Stimulated activated memory B cell treated with anti-CD40 and anti-IgM and Interleukin-4, amounts not matched to agents 10 μg/mL and 1 μg/mL and 100 μg/mL, for 72 hours (primary cell): ENCODE data around the gene DEFB128.
"Not testable (repeated sequence)": the region's sequence is repeated elsewhere in the genome, so short reads cannot be mapped to it uniquely, and the experiment has no call there.

Source experiments
- ATAC-seq: fragments of 150-1000 bp; cut with Tn5 transposase; 2 replicates; pipeline ENCODE4 v1.10.0; 2021
- H3K27ac Mint-ChIP-seq: one replicate; pipeline ENCODE4 v1.8.0; 2022; ENCODE audit warnings: mild to moderate bottlenecking, mixed read lengths
- H3K27me3 Mint-ChIP-seq: one replicate; pipeline ENCODE4 v1.8.0; 2022; ENCODE audit warnings: mixed read lengths
- H3K36me3 Mint-ChIP-seq: one replicate; pipeline ENCODE4 v1.8.0; 2022; ENCODE audit warnings: mixed read lengths
- H3K4me1 Mint-ChIP-seq: one replicate; pipeline ENCODE4 v1.8.0; 2022; ENCODE audit warnings: mixed read lengths
- H3K4me3 Mint-ChIP-seq: one replicate; pipeline ENCODE4 v1.8.0; 2022; ENCODE audit warnings: mild to moderate bottlenecking, moderate library complexity, mixed read lengths
- H3K9me3 Mint-ChIP-seq: one replicate; pipeline ENCODE4 v1.8.0; 2022; ENCODE audit warnings: mixed read lengths

DEFB128 gene

DNA sequence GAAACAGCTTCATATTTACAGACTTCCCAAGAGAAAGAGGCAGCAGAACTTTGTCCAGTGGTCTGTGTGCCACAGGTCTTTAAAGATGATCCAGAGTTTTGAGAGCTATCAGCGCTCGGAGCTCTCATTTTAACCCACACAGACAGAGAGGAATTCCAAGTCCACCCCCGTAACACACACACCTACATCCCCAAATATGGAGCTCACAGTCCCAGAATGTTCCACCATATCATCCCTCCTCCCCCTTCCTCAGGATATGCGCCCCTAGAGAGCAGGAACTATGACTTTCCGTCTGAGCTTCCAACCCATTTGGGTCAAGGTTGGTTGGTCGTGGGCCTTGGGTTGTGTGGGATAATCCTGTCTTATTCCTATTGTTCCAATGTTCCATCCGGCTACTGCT lies at the start of gene DEFB128:
TSS of gene DEFB128 (minus strand) at position 101 of the 400 bp plus-strand sequence. CDS start at position 13, 88 bp downstream.
- Mint-ChIP-seq H3K4me1 (no peaks in the 10 kb centered on the region), H3K36me3 (peaks cover 3% of the 10 kb centered on the region), H3K9me3 (peaks cover 10% of the 10 kb centered on the region), H3K27me3 (peaks cover 44% of the 10 kb centered on the region), H3K27ac (no peak within 1 kb of the TSS), H3K4me3 (no peak within 1 kb of the TSS)
- ATAC-seq, result no peak

DNA sequence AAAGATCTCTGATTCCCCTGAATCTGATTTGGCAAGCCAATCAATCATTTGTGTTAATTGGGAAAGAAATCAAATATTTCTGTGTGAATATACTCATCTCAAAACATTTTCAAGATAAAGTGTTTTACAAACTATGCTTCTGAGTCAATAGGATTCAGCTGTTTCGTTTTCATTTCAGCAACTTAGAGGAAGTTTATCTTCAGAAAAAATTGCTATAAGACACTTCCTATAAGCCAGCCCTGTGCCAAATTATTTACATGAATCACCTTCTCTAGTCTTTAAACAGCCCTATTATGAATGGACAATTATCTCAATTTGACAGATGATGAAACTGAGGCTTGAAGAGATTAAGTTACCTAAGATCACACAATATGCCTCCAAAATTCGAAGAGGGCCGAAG lies 48.4 kb upstream of the DEFB128 start:
- Mint-ChIP-seq H3K27ac (peak overlapping the region; percentile 77), H3K4me3 (peak overlapping the region; percentile 62), H3K4me1 (peaks cover 7% of the 10 kb centered on the region), H3K27me3 (no peaks in the 10 kb centered on the region), H3K36me3 (no peaks in the 10 kb centered on the region), H3K9me3 (no peaks in the 10 kb centered on the region)
- ATAC-seq, result peak; percentile 75

DNA sequence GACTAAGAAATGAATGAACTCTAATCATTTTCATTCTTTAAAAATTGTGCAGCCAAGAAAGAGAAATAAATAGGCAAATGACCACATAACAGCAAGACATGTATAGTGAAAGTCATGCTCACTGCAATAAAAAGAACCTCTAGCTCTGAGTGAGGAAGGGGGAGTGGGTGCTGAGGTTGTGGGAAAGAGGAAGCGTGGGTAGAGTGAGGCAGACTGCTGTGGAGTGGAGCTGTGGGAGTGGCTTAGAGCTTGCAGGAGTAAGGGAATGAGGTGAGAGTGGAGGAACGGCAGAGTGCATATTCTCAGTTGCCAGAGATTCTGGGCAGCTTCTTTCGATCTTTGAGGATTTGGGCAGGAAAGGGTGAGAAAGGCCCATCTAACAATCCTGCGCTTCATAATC lies 48.0 kb upstream of the DEFB128 start:
- no peaks in the 10 kb centered on the region for H3K9me3 Mint-ChIP-seq
- ATAC-seq, result peak; percentile 68

DNA sequence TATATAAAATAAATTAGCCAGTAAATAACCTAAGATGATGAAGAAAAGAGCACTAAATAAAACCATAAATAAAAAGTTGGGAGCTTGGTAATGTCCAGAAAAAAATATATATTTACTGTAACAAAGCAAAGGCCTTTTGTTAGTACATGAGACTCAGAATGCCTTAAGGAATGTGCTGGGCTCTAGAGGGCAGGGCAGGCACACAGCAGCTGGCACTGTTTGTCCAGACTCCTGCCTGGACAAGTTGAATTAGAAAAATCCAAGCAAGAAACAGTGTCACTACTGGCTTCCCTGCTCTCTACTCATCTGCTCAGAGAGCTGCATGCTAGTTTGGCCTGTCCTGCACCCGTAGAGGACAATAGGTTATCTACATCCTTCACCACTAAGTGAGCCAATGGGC lies 46.4 kb upstream of the DEFB128 start:
- H3K27me3 Mint-ChIP-seq, result no peaks in the 10 kb centered on the region
- H3K27ac Mint-ChIP-seq, result no peak overlapping the region

More for the DNA sequence above, 48.0 kb upstream of the DEFB128 start:
- H3K4me1 Mint-ChIP-seq, result peaks cover 7% of the 10 kb centered on the region
- H3K27ac Mint-ChIP-seq, result peak overlapping the region; percentile 77
- peak overlapping the region; percentile 62 for H3K4me3 Mint-ChIP-seq
- no peaks in the 10 kb centered on the region for H3K27me3 Mint-ChIP-seq
- H3K36me3 Mint-ChIP-seq, result no peaks in the 10 kb centered on the region

DNA sequence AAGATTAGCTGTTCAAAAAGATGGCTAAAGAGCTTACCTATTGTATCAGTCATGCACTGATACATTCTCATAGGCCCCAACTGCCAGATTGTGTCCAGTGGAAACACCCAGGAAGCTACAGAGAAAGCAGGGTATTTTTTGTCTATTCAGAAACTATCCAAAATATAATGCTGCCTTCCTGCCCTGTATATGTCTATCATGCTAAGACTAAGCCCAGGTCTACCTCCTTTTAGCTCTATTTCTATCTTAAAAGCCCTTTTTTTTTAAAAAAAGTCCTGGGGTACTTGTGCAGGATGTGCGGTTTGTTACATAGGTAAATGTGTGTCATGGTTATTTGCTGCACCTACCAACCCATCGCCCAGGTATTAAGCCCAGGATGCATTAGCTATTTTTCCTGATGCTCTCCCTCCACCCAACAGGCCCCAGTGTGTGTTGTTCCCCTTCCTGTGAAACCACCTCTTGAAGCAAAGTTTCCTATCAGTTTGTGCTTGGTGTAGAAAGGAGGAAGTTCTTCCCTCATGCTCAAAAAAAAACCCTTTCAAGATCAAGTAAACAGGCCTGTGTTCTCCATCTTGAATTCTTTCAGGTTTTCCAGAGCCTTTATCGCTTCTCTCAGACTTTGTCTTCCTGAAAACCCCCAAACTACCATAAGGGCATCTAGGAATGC lies 38.1 kb upstream of the DEFB128 start:
- no peak for ATAC-seq
- Mint-ChIP-seq H3K4me3 (no peak overlapping the region), H3K4me1 (peaks cover 21% of the 10 kb centered on the region), H3K27ac (peak overlapping the region; percentile 82), H3K9me3 (peaks cover 6% of the 10 kb centered on the region), H3K27me3 (no peaks in the 10 kb centered on the region), H3K36me3 (no peaks in the 10 kb centered on the region)

More for the DNA sequence above, 46.4 kb upstream of the DEFB128 start:
- H3K36me3 Mint-ChIP-seq, result no peaks in the 10 kb centered on the region
- peaks cover 2% of the 10 kb centered on the region for H3K9me3 Mint-ChIP-seq
- H3K4me1 Mint-ChIP-seq, result peaks cover 7% of the 10 kb centered on the region
- no peak overlapping the region for H3K4me3 Mint-ChIP-seq
- ATAC-seq, result no peak

DNA sequence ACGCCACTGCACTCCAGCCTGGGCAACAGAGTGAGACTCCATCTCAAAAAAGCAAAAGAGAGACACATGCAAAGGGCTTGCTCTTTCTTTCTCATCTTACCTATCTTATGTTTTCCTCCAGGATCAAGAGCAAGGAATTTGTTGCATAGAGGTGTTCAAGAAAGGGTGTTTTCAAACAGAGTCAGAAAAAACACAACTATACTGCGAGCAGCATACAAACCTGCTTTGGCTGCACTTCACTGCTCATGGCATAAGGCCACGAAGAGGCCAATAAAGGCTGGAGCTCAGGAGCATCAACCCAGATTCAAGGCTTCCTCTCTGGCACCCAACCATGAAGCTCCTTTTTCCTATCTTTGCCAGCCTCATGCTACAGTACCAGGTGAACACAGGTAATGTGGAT lies 37.4 kb upstream of the DEFB128 start, which contains the start of gene DEFB129:
TSS of gene DEFB129 (plus strand) at position 301 of the 400 bp plus-strand sequence. CDS start at position 332, 31 bp downstream.
- Mint-ChIP-seq H3K4me3 (no peak within 1 kb of the TSS), H3K4me1 (peaks cover 21% of the 10 kb centered on the region), H3K9me3 (peaks cover 4% of the 10 kb centered on the region), H3K36me3 (no peaks in the 10 kb centered on the region), H3K27ac (peak within 1 kb of the TSS; percentile 82), H3K27me3 (no peaks in the 10 kb centered on the region)
- no peak for ATAC-seq

DNA sequence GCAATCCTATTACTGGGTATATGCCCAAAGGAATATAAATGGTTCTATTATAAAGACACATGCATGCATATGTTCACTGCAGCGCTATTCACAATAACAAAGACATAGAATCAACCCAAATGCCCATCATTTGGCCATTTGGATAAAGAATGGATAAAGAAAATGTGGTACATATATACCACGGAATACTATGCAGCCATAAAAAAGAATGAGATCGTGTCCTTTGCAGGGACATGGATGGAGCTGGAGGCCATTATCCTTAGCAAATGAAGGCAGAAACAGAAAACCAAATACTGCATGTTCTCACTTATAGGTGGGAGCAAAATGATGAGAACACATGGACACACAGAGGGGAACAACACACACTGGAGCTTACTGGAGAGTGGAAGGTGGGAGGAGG lies 36.4 kb upstream of the DEFB128 start:
- not testable (repeated sequence) for H3K9me3 Mint-ChIP-seq, ATAC-seq, H3K4me3 Mint-ChIP-seq, H3K36me3 Mint-ChIP-seq, H3K27ac Mint-ChIP-seq
- H3K4me1 Mint-ChIP-seq, result peaks cover 21% of the 10 kb centered on the region
- peaks cover 10% of the 10 kb centered on the region for H3K27me3 Mint-ChIP-seq

DNA sequence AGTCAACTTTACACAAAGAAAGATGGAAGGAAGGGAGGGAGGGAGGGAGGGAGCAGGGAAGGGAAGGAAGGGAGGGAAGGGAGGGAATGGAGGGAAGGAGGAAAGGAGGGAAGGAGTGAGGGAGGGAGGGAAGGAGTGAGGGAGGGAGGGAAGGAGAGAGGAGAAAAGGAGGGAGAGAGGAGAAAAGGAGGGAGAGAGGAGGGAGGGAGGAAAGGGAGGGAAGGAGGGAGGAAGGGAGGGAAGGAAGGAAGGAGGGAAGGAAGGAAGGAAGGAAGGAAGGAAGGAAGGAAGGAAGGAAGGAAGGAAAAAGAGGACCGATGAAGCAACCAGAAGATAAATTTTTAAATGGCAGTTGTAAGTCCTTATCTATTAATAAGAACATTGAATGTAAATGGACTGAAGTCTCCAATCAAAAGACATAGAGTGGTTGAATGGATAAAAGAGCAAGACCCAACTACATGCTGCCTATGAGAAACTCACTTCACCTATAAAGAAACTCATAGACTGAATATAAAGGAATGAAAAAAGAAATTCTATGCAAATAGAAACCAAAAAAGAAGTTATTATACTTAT lies 31.8 kb upstream of the DEFB128 start:
- H3K27me3 Mint-ChIP-seq, result peaks cover 32% of the 10 kb centered on the region
- peaks cover 3% of the 10 kb centered on the region for H3K9me3 Mint-ChIP-seq
- no peak overlapping the region for H3K27ac Mint-ChIP-seq

DNA sequence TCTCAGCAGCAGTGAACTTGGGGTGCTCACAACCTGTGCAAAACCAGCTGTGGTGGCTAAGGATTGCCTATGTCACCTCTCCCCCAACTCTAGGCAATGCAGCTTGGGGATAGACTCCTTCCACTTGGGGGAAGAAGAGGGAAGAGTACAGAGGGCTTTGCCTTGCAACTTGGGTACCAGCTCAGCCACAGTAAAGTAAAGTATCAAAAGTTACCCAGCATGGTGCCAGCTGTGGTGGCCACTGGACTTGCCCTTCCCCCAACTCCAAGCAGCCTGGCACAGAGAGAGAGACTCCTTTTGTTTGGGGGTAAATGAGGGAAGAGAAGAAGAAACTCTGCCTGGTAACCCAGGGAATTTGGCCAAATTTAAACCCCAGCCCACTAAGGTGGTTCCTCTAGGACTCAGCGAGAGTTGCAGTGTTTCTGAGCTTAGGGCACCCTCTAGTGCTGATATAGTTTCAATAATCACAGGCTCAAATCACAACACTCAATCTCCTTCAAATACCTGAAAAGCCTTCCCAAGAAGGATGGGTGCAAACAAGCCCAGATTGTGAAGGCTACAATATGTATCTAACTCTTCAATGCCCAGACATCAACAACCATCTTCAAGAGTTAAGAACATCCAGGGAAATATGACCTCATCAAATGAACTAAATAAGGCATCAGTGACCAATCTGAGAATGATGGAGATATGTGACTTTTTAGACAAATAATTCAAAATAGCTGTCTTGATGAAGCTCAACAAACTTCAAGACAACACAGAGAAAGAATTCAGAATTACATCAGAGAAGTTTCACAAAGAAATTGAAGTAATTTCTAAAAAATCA lies 30.0 kb upstream of the DEFB128 start:
- no peak overlapping the region for H3K4me3 Mint-ChIP-seq
- H3K27ac Mint-ChIP-seq, result no peak overlapping the region
- no peaks in the 10 kb centered on the region for H3K36me3 Mint-ChIP-seq
- no peaks in the 10 kb centered on the region for H3K4me1 Mint-ChIP-seq
- ATAC-seq, result no peak
- H3K9me3 Mint-ChIP-seq, result no peaks in the 10 kb centered on the region
- H3K27me3 Mint-ChIP-seq, result peaks cover 32% of the 10 kb centered on the region

More for the DNA sequence above, 31.8 kb upstream of the DEFB128 start:
- H3K4me1 Mint-ChIP-seq, result no peaks in the 10 kb centered on the region
- H3K36me3 Mint-ChIP-seq, result no peaks in the 10 kb centered on the region
- H3K4me3 Mint-ChIP-seq, result no peak overlapping the region
- ATAC-seq, result no peak

DNA sequence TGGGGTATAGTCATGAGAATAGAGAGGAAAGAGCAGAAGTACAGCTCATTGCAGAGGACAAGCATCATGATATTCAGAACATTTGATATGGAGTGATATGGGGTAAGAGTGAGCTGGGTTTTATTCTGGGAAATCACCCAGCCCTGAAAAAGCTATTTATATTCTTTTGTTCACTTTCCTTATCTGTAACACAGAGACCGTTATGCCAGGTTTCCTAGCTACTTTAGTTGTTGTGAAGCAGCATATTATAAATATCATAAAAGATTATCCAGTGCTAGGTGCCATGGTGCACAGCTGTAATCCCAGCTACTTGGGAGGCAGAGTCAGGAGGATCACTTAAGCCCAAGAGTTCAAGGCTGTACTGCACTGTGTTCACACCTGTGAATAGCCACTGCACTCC lies 27.8 kb upstream of the DEFB128 start:
- no peak overlapping the region for H3K4me3 Mint-ChIP-seq
- H3K4me1 Mint-ChIP-seq, result no peaks in the 10 kb centered on the region
- H3K36me3 Mint-ChIP-seq, result no peaks in the 10 kb centered on the region
- H3K9me3 Mint-ChIP-seq, result no peaks in the 10 kb centered on the region
- H3K27me3 Mint-ChIP-seq, result peaks cover 32% of the 10 kb centered on the region
- H3K27ac Mint-ChIP-seq, result no peak overlapping the region
- ATAC-seq, result no peak

DNA sequence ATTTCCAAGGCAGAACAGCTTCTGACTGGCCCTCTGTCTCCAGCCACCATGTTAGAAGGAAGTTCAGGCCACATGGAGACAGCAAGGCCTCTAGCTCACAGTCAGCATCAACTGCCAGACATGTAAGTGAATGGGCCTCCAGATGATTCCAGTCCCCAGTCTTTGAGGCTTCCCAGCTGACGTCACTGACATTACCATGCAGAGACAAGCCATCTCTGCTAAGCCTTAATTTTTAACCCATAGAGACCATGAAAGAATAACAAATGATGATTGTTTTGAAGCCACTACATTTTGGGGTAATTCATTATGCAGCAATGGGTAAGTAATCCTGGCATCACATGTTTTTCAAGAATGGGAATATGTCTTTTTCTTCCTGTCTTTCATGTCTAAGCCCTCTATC lies 26.3 kb upstream of the DEFB128 start:
- ATAC-seq, result no peak
- peaks cover 21% of the 10 kb centered on the region for H3K27me3 Mint-ChIP-seq
- no peak overlapping the region for H3K4me3 Mint-ChIP-seq
- H3K36me3 Mint-ChIP-seq, result no peaks in the 10 kb centered on the region
- H3K4me1 Mint-ChIP-seq, result no peaks in the 10 kb centered on the region
- H3K27ac Mint-ChIP-seq, result no peak overlapping the region
- no peaks in the 10 kb centered on the region for H3K9me3 Mint-ChIP-seq

DNA sequence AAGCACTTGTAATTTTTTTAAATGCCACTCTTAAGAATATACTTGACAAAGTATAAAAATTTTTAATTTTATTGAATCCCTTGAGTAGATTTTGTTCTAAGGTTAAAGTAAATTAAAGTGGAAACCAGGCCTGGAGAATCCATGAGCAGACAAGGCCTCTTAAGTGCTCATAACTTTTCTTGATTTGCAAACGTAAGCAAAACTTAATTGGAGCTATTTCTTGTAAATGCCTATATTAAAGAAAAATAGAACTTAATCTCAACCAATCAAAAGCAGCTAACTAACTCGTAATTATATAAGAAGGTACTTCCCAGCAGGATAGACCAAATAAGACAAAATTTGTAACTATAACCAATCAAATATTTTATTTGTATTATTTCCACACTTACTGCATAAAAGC lies 24.9 kb upstream of the DEFB128 start:
- Mint-ChIP-seq H3K4me1 (no peaks in the 10 kb centered on the region), H3K9me3 (no peaks in the 10 kb centered on the region)

DNA sequence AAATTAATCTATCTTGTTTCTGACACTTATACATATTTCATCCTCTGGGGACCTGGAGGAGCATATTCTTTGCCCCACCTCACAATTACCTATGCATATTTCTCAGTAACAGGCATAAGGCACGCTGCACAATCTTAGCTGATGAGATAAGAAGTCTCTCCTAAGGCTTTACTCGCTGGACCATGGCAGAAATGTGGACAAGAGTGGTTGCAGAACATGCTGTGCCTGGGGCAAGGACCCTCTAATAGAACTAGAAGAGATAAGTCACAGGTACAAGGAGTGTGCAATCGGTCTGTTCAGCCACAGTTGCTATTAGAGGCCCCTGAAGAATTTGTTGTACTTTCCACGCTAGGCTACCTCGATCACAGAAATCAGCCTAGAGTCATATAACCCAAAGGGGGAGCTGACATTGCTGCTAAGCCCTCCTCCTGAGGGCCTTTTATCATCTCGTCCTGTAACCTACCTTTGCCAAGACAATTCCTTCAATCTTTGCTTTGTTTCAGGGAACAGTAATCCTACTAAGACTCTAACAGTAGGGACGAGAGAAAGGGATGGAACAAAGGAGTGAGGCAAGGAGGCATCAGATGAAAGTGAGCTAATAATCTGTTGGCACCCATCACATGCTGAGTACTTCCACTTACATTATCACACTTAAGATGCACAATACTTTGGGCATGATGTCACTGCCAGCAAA lies 21.4 kb upstream of the DEFB128 start:
- ATAC-seq, result no peak
- Mint-ChIP-seq H3K36me3 (no peaks in the 10 kb centered on the region), H3K27me3 (no peaks in the 10 kb centered on the region), H3K9me3 (no peaks in the 10 kb centered on the region), H3K4me1 (no peaks in the 10 kb centered on the region), H3K4me3 (no peak overlapping the region), H3K27ac (no peak overlapping the region)

More for the DNA sequence above, 24.9 kb upstream of the DEFB128 start:
- peaks cover 6% of the 10 kb centered on the region for H3K27me3 Mint-ChIP-seq
- ATAC-seq, result no peak
- H3K36me3 Mint-ChIP-seq, result no peaks in the 10 kb centered on the region
- no peak overlapping the region for H3K4me3 Mint-ChIP-seq
- no peak overlapping the region for H3K27ac Mint-ChIP-seq

DNA sequence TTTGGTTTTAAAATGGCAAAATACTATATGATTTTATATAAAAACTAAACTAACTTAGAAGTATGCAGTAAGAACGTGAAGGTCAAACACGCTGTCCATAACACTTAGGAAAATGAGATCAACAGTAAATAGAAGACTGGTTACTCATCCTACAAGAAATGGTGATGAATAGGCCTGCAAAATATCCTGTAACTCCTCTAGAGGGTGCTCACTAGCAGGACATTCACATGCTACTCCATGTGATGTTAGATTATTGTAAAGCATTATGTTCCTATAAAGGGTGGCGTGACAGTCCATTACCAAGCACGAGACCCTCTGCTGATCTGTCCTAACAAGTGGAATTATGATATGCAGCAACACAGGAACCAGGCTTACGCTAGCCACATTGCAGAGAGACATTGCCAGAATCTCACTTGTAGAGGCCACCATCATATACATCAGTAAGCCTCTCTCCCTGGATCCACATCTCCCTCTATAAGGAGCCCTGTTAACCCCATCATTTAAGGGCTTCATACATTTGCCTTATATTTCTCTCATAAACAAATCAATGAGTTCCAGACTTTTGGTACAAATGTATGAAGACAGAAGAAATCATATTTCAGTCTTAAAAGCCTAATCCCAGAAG lies 19.5 kb upstream of the DEFB128 start:
- H3K4me3 Mint-ChIP-seq, result no peak overlapping the region
- H3K27me3 Mint-ChIP-seq, result no peaks in the 10 kb centered on the region
- H3K36me3 Mint-ChIP-seq, result no peaks in the 10 kb centered on the region
- H3K27ac Mint-ChIP-seq, result no peak overlapping the region
- H3K9me3 Mint-ChIP-seq, result no peaks in the 10 kb centered on the region
- ATAC-seq, result peak; percentile 68
- H3K4me1 Mint-ChIP-seq, result no peaks in the 10 kb centered on the region

DNA sequence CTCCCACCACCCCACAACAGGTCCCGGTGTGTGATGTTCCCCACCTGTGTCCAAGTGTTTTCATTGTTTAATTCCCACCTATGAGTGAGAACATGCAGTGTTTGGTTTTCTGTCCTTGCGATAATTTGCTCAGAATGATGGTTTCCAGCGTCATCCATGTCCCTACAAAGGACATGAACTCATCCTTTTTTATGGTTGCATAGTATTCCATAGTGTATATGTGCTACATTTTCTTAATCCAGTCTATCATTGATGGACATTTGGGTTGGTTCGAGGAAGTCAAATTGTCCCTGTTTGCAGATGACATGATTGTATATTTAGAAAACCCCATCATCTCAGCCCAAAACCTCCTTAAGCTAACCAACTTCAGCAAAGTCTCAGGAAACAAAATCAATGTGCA lies 14.1 kb upstream of the DEFB128 start:
- H3K27ac Mint-ChIP-seq, result not testable (repeated sequence)

More for the DNA sequence above, 14.1 kb upstream of the DEFB128 start:
- not testable (repeated sequence) for H3K4me1 Mint-ChIP-seq, ATAC-seq, H3K4me3 Mint-ChIP-seq, H3K27me3 Mint-ChIP-seq, H3K36me3 Mint-ChIP-seq, H3K9me3 Mint-ChIP-seq
